GM04503 (cell line): ENCODE data around the gene CD63.
A peak's percentile ranks its signal among the peaks of the same experiment; 100 is the strongest.

Source experiments
- DNase-seq: peaks from one replicate; pipeline ENCODE4 v3.0.0-alpha.2; 2012; ENCODE audit warnings: low read depth

The CD63 gene

DNA sequence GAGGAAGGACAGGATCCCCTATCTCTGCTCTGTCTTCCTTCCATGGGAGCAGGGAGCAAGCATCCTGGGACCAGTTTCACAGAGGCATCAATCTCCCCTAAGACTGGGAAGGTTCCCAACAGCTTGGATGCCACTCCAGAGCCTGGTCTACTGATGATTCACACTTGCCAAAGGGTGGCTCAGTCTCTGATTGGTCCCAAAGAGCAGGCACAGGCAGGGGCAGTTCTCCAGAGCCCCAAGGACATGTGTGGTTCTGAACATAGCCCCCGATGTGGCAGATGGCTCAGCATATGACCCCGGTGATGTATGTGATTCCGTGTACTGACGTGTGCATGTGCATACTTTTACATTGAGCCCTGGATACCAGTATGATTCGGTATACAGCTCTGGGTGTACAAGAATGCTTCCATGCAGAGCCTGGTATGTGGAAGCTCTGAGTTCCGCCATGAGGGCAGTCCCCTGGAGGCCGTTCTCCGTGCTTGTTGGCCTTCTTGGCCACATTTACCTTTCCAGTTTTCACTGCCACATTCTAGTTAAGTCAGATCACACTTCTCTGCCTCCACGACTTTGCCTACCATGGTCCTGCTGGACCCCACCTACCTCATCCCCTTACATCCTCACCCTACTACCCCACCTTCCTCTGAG lies 42.3 kb downstream of the CD63 start:
- DNase-seq: no peak

DNA sequence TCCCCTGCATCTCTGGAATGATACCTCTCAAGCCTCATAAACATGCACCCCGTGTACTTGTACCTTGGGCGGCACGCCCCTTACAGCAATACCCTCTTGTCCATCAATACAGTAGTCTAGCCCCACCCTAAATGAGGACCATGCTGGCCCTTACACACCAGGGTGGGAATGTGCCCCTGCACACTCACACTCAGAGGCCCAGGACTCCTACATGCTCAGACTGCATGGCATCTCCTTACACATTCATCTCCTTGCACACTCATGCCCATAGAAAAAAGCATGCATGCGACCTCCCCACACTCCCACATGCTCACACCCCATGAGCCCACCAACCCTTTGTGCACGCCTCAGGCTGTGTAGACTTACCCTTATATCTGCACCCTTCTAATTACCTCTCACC lies 43.1 kb downstream of the CD63 start:
- no peak for DNase-seq

DNA sequence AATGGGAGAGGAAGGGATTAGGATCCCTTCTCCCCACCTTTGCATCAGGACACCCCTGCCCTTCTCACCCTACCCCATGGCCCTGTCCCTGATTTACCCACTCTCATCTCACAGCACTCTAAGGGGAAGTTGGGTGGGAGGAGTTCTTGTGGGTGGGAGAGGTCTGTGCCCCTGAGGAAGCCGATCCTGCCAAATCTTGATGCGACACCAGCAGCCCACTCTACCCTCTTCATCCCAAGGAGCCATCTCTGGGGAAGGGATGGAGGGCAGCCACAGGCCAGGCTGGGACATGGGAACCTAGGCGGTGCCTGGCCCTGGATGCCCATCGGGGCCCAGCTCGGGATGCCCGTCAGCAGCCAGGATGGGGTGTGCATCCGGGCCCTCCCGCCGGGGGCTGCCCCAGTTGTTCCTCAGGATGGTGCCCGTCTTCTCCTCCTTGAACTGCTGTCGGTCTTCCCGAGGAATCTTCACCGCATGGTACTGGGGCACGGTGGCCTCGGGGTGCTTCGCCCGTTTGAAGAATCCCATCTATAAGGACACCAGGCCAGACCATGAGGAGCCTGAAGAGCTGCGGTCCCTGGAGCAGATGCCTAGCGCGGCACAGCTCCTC lies 43.9 kb downstream of the CD63 start:
- DNase-seq: no peak

DNA sequence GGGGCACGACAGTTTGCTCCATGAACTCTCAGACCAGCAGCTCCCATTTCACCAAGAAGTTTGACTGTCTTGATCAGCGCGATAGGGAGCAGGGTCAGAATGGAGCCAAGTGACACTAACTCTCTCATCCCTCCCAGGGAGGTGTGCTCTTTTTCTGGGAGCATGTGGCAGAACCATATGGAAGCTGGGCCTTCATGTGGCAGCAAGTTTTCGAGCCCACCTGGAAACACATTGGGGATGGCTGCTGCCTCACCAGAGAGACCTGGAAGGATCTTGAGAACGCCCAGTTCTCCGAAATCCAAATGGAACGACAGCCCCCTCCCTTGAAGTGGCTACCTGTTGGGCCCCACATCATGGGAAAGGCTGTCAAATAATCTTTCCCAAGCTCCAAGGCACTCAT lies 45.1 kb downstream of the CD63 start:
- DNase-seq: no peak

DNA sequence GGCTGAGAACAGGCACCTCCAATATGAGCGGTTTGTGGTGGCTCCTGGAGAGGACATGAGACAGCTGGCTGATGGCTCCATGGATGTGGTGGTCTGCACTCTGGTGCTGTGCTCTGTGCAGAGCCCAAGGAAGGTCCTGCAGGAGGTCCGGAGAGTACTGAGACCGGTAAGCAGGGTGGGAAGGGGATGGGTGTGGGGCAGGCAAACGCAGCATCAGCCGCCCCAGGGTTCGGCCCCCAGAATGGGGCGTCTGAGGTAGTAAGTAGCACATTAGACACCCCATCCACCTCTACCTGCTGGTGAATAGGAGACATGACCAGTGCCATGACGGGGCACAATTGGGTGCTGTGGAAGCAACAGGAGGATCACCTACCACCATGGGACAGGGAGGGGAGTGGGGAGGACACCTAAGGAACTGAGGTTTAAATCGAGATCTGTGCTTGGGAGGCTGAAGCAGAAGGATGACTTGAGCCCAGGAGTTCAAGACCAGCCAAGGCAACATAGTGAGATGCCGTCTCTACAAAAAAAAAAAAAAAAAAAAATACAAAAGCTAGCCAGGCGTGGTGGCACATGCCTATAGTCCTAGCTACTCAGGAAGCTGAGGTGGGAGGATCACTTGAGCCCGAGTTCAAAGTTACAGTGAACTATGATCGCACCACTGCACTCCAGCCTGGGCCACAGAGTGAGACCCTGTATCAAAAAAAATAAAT lies 46.6 kb downstream of the CD63 start:
- no peak for DNase-seq

DNA sequence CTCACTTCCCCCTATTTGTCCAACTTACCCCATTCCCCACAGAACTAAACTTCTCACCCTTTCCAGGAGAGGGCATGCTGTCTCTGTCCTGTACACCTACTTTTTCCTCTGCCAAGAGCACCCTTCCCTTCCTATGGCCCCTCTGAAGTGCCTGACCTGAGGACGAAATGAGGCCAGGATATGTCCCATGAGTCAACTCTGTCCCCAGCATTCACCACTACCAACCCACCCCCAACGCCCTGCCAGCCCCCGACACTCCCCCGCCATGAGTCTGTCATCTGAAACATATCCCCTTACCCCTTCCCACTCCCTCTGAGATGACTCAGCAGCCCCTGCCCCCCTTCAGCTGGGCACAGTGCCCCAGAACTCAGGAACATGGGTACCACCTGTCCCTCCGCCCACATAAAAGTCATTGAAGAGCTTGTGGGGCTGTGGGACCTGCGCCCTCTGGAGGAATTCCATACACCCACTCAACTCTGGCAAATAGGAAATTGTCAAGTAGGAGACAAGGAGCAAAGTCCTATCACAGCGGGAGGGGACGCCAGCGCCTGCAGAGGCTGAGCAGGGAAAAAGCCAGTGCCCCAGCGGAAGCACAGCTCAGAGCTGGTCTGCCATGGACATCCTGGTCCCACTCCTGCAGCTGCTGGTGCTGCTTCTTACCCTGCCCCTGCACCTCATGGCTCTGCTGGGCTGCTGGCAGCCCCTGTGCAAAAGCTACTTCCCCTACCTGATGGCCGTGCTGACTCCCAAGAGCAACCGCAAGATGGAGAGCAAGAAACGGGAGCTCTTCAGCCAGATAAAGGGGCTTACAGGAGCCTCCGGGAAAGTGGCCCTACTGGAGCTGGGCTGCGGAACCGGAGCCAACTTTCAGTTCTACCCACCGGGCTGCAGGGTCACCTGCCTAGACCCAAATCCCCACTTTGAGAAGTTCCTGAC lies 47.4 kb downstream of the CD63 start:
- peak; percentile 16 for DNase-seq

DNA sequence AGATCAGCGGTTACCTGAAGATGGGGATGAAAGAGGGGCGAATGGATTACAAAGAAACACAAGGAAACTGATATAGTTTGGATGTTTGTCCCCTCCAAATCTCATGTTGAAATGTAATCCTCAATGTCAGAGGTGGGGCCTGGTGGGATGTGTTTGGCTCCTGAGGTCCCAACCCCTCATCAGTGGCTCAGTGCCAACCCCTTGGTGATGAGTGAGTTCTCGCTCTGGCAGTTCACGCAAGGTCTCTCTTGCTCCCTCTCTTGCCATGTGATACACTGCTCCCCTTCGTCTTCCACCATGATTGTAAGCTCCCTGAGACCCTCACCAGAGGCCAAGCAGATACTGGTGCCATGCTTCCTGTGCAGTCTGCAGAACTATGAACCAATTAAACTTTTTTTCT lies 49.1 kb downstream of the CD63 start:
- no peak for DNase-seq

DNA sequence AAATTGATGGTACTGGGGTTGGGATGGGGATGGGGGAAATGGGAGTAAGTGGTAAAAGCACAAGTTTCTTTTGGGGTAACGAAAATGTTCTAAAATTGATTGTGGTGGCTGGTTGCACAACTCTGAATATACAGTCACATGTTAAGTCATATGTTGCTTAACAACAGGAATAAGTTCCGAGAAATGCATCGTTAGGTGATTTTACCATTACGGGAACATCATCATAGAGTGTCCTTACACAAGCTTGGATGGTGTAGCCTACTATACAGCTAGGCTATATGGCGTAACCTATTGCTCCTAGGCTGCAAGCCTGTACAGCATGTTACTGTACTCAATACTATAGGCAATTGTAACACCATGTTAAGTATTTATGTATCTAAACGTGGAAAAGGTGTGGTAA lies 52.1 kb downstream of the CD63 start:
- no peak for DNase-seq

DNA sequence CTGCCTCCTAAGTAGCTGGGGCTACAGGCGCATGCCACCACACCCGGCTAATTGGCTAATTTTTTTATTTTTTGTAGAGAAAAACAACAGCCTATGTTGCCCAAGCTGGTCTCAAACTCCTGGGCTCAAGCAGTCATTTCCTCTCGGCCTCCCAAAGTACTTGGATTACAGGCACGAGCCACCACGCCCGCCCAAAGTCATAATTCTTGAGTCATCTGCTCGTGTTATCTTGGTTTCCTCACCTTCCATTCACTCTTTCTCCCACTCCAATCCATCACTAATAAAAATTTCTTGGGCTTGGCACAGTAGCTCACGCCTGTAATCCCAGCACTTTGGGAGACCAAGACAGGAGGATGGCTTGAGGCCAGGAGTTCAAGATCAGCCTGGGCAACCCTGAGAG lies 53.1 kb downstream of the CD63 start:
- DNase-seq: no peak
